Neural cell (in vitro differentiated cells): ENCODE data around the gene SPINT3. TPM values are rescaled to one million over a fixed set of nuclear protein-coding genes. Genes with fewer than 3 reads are reported as not detected.

Experiments used
- H2AFZ ChIP-seq: fragments of 200-600, 300-800 bp; sonication (generic), shearing (Covaris generic); 2 replicates; pipeline ENCODE4 v1.6.0; 2014; ENCODE audit warnings: low read depth, mild to moderate bottlenecking, antibody characterized with exemption, low read length, moderate library complexity
- H3F3A ChIP-seq: fragments of 200-600 bp; shearing (Covaris generic); 2 replicates; pipeline ENCODE4 v1.6.1; 2016; ENCODE audit warnings: mild to moderate bottlenecking, moderate library complexity, mixed read lengths, antibody characterized with exemption, low read length; ENCODE audit not compliant: insufficient read depth, poor library complexity, severe bottlenecking
- H3K27ac ChIP-seq: fragments of 200-600, 300-800 bp; sonication (generic), shearing (Covaris generic); 2 replicates; pipeline ENCODE4 v1.5.1; 2014; ENCODE audit warnings: mild to moderate bottlenecking, low read length, moderate library complexity
- H3K27me3 ChIP-seq: fragments of 300-800, 200-600 bp; sonication (generic), shearing (Covaris generic); 2 replicates; pipeline ENCODE4 v1.6.0; 2014; ENCODE audit warnings: mild to moderate bottlenecking, low read depth, low read length, moderate library complexity; ENCODE audit not compliant: insufficient read depth
- H3K36me3 ChIP-seq: fragments of 300-800, 200-600 bp; sonication (generic), shearing (Covaris generic); 2 replicates; pipeline ENCODE4 v1.5.1; 2014; ENCODE audit warnings: mild to moderate bottlenecking, antibody characterized with exemption, low read length, moderate library complexity; ENCODE audit not compliant: insufficient read depth
- H3K4me2 ChIP-seq: fragments of 300-800, 200-600 bp; sonication (generic), shearing (Covaris generic); 2 replicates; pipeline ENCODE4 v1.6.0; 2014; ENCODE audit warnings: mild to moderate bottlenecking, low read length
- H3K4me3 ChIP-seq: fragments of 300-800, 200-600 bp; sonication (generic), shearing (Covaris generic); 2 replicates; pipeline ENCODE4 v1.5.1; 2014; ENCODE audit warnings: mild to moderate bottlenecking, low read length, moderate library complexity
- H3K79me2 ChIP-seq: fragments of 200-600 bp; shearing (Covaris generic); replicated peaks from 2 replicates; pipeline ENCODE4 v1.6.0; 2014; ENCODE audit warnings: mild to moderate bottlenecking, low read length, moderate library complexity; ENCODE audit not compliant: insufficient read depth
- H3K9ac ChIP-seq: fragments of 300-800, 200-600 bp; sonication (generic), shearing (Covaris generic); 2 replicates; pipeline ENCODE4 v1.6.1; 2016; ENCODE audit warnings: mild to moderate bottlenecking, low read length, mixed read lengths
- H3K9me2 ChIP-seq: fragments of 200-600 bp; shearing (Covaris generic); 2 replicates; pipeline ENCODE4 v1.6.1; 2016; ENCODE audit warnings: mild to moderate bottlenecking, low read length, mixed read lengths; ENCODE audit not compliant: insufficient read depth
- H3K9me3 ChIP-seq: fragments of 200-600, 300-800 bp; sonication (generic), shearing (Covaris generic); 2 replicates; pipeline ENCODE4 v1.6.1; 2016; ENCODE audit warnings: mild to moderate bottlenecking, mixed run types, low read length, moderate library complexity, mixed read lengths
- H4K20me1 ChIP-seq: fragments of 200-600 bp; shearing (Covaris generic); 2 replicates; pipeline ENCODE4 v1.6.1; 2016; ENCODE audit warnings: mild to moderate bottlenecking, mixed run types; ENCODE audit not compliant: insufficient read depth
- EP300 ChIP-seq: fragments of 450-650 bp; conservative IDR thresholded peaks from 2 replicates; pipeline ENCODE4 v1.6.1; 2014; ENCODE audit warnings: antibody characterized with exemption, mild to moderate bottlenecking, moderate library complexity; ENCODE audit not compliant: poor library complexity, severe bottlenecking
- EZH2 ChIP-seq: fragments of 200-600, 300-800 bp; shearing (Covaris generic), sonication (generic); IDR thresholded peaks from 2 replicates; pipeline ENCODE4 v1.6.1; 2014; ENCODE audit warnings: antibody characterized with exemption, low read length, borderline replicate concordance, mild to moderate bottlenecking; ENCODE audit not compliant: insufficient read depth, poor library complexity, severe bottlenecking
- MXI1 ChIP-seq: fragments of 450-650 bp; conservative IDR thresholded peaks from 2 replicates; pipeline ENCODE4 v1.6.1; 2014; ENCODE audit warnings: antibody characterized with exemption, mild to moderate bottlenecking; ENCODE audit not compliant: poor library complexity, severe bottlenecking
- POLR2AphosphoS5 ChIP-seq: IDR thresholded peaks from 2 replicates; pipeline ENCODE4 v1.6.1; 2012
- RAD21 ChIP-seq: fragments of 450-650 bp; conservative IDR thresholded peaks from 2 replicates; pipeline ENCODE4 v1.6.1; 2014; ENCODE audit warnings: antibody characterized with exemption, mild to moderate bottlenecking, moderate library complexity
- REST ChIP-seq: IDR thresholded peaks from 2 replicates; pipeline ENCODE4 v1.6.1; 2012; ENCODE audit warnings: borderline replicate concordance
- SMC3 ChIP-seq: fragments of 450-650 bp; conservative IDR thresholded peaks from 2 replicates; pipeline ENCODE4 v1.6.1; 2014; ENCODE audit warnings: antibody characterized with exemption, mild to moderate bottlenecking, moderate library complexity; ENCODE audit not compliant: poor library complexity
- TAF1 ChIP-seq: IDR thresholded peaks from 2 replicates; pipeline ENCODE4 v1.6.1; 2012; ENCODE audit warnings: low read depth
- polyA plus RNA-seq: library from polyadenylated mRNA; depleted of rRNA; stranded (reverse); fragments of >200 nt; gene quantifications from 2 replicates; pipeline ENCODE4 v1.2.3, GENCODE V29; 2014
- TF ChIP-seq, protein P1 (sequence below): fragments of 450-650 bp; IDR thresholded peaks from 2 replicates; pipeline ENCODE4 v1.5.1; 2014; ENCODE audit warnings: antibody characterized with exemption, mild to moderate bottlenecking, moderate library complexity; ENCODE audit not compliant: poor library complexity, severe bottlenecking

Gene SPINT3
- polyA plus RNA-seq, 1 donor from 2014 or later = not detected

- no peaks in the 10 kb centered on the region for H4K20me1 ChIP-seq
- H3K4me2 ChIP-seq = no peak overlapping the region
- H3K36me3 ChIP-seq = no peaks in the 10 kb centered on the region
- H3K9me3 ChIP-seq = no peaks in the 10 kb centered on the region
- H3K79me2 ChIP-seq = no peaks in the 10 kb centered on the region
- H3K27me3 ChIP-seq = no peaks in the 10 kb centered on the region
- H3K9me2 ChIP-seq = no peaks in the 10 kb centered on the region
- H3K9ac ChIP-seq = no peak overlapping the region
- no peaks in the 10 kb centered on the region for H3F3A ChIP-seq
- no peak overlapping the region for H3K27ac ChIP-seq
- no peak overlapping the region for H2AFZ ChIP-seq
- H3K4me3 ChIP-seq = no peak overlapping the region
- no peak for TF ChIP-seq EP300
- TF ChIP-seq REST = no peak
- no peak for TF ChIP-seq RAD21
- no peak for TF ChIP-seq MXI1
- TF ChIP-seq EZH2 = no peak
- TF ChIP-seq, protein P1, sequence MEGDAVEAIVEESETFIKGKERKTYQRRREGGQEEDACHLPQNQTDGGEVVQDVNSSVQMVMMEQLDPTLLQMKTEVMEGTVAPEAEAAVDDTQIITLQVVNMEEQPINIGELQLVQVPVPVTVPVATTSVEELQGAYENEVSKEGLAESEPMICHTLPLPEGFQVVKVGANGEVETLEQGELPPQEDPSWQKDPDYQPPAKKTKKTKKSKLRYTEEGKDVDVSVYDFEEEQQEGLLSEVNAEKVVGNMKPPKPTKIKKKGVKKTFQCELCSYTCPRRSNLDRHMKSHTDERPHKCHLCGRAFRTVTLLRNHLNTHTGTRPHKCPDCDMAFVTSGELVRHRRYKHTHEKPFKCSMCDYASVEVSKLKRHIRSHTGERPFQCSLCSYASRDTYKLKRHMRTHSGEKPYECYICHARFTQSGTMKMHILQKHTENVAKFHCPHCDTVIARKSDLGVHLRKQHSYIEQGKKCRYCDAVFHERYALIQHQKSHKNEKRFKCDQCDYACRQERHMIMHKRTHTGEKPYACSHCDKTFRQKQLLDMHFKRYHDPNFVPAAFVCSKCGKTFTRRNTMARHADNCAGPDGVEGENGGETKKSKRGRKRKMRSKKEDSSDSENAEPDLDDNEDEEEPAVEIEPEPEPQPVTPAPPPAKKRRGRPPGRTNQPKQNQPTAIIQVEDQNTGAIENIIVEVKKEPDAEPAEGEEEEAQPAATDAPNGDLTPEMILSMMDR = no peak
- no peak for TF ChIP-seq TAF1
- no peak for TF ChIP-seq POLR2AphosphoS5
- TF ChIP-seq SMC3 = no peak
Observed at GRCh38 chr20:45555198-45555597, 39.8 kb upstream of the SPINT3 start.

GRCh38 chr20:45552456-45552855, 37.0 kb upstream of the SPINT3 start:
- Histone ChIP-seq H3K36me3 (no peaks in the 10 kb centered on the region), H3K27me3 (no peaks in the 10 kb centered on the region), H4K20me1 (no peaks in the 10 kb centered on the region), H2AFZ (no peak overlapping the region), H3K4me2 (no peak overlapping the region), H3K27ac (no peak overlapping the region), H3F3A (no peaks in the 10 kb centered on the region), H3K79me2 (no peaks in the 10 kb centered on the region), H3K9ac (no peak overlapping the region), H3K4me3 (no peak overlapping the region), H3K9me2 (no peaks in the 10 kb centered on the region), H3K9me3 (no peaks in the 10 kb centered on the region)
- TF ChIP-seq MXI1 (no peak), EP300 (no peak), TAF1 (no peak), POLR2AphosphoS5 (no peak), REST (no peak), RAD21 (no peak), SMC3 (no peak), EZH2 (no peak)
- TF ChIP-seq, protein P1 = no peak
